MM.1S (cell line): ENCODE measurements around the gene CHERP.

Source experiments
- DNase-seq: peaks from one replicate; pipeline ENCODE4 v3.0.0-alpha.2; 2015
- H2AFZ ChIP-seq: fragments of 300-600 bp; sonication (generic); 2 replicates; pipeline ENCODE4 v1.6.0; 2016; ENCODE audit warnings: antibody characterized with exemption, low read length
- H3F3A ChIP-seq: fragments of 300-600 bp; sonication (generic); 2 replicates; pipeline ENCODE4 v1.6.1; 2016; ENCODE audit warnings: mild to moderate bottlenecking, antibody characterized with exemption, low read length, moderate library complexity, mixed read lengths; ENCODE audit not compliant: insufficient read depth
- H3K27ac ChIP-seq: fragments of 300-600 bp; sonication (generic); 2 replicates; pipeline ENCODE4 v1.5.1; 2016; ENCODE audit warnings: mild to moderate bottlenecking, low read length
- H3K27me3 ChIP-seq: fragments of 300-600 bp; sonication (generic); replicated peaks from 2 replicates; pipeline ENCODE4 v1.6.0; 2016; ENCODE audit warnings: low read length; ENCODE audit not compliant: insufficient read depth
- H3K36me3 ChIP-seq: fragments of 300-600 bp; sonication (generic); replicated peaks from 2 replicates; pipeline ENCODE4 v1.6.1; 2016; ENCODE audit warnings: mild to moderate bottlenecking, low read length, mixed read lengths; ENCODE audit not compliant: insufficient read depth
- H3K4me1 ChIP-seq: fragments of 300-600 bp; sonication (generic); 2 replicates; pipeline ENCODE4 v1.6.1; 2016; ENCODE audit warnings: low read length, mixed read lengths
- H3K4me2 ChIP-seq: fragments of 300-600 bp; sonication (generic); 2 replicates; pipeline ENCODE4 v1.6.0; 2016; ENCODE audit warnings: low read depth, low read length
- H3K4me3 ChIP-seq: fragments of 300-600 bp; sonication (generic); 2 replicates; pipeline ENCODE4 v1.5.1; 2016; ENCODE audit warnings: low read length, mixed read lengths
- H3K79me2 ChIP-seq: fragments of 300-600 bp; sonication (generic); 2 replicates; pipeline ENCODE4 v1.6.1; 2016; ENCODE audit warnings: mixed run types, low read length, mixed read lengths
- H3K9ac ChIP-seq: fragments of 300-600 bp; sonication (generic); 2 replicates; pipeline ENCODE4 v1.6.1; 2016; ENCODE audit warnings: low read length, mixed read lengths
- H3K9me2 ChIP-seq: fragments of 300-600 bp; sonication (generic); replicated peaks from 2 replicates; pipeline ENCODE4 v1.6.1; 2016; ENCODE audit warnings: mild to moderate bottlenecking, low read length, mixed read lengths; ENCODE audit not compliant: insufficient read depth
- H3K9me3 ChIP-seq: fragments of 300-600 bp; sonication (generic); replicated peaks from 2 replicates; pipeline ENCODE4 v1.6.1; 2016; ENCODE audit warnings: mild to moderate bottlenecking, low read length, mixed read lengths; ENCODE audit not compliant: insufficient read depth
- H4K20me1 ChIP-seq: fragments of 300-600 bp; sonication (generic); 2 replicates; pipeline ENCODE4 v1.6.1; 2016; ENCODE audit warnings: mild to moderate bottlenecking, low read length, moderate library complexity, mixed read lengths; ENCODE audit not compliant: insufficient read depth
- CTCF ChIP-seq: fragments of 300-600 bp; sonication (generic); IDR thresholded peaks from 2 replicates; pipeline ENCODE4 v1.5.1; 2016; ENCODE audit warnings: antibody characterized with exemption, low read length, mixed read lengths
- EZH2 ChIP-seq: fragments of 300-600 bp; sonication (generic); optimal IDR thresholded peaks from 2 replicates; pipeline ENCODE3; 2017; ENCODE audit warnings: low read depth, mild to moderate bottlenecking, antibody characterized with exemption, low read length, mixed read lengths
- EZH2phosphoT487 ChIP-seq: fragments of 300-600 bp; sonication (generic); IDR thresholded peaks from 2 replicates; pipeline ENCODE4 v1.6.1; 2018; ENCODE audit warnings: antibody characterized with exemption, low read length

CHERP gene

GRCh38 chr19:16520986-16521624, 21.1 kb downstream of the CHERP start:
- TF ChIP-seq EZH2 = no peak
- no peak for TF ChIP-seq EZH2phosphoT487
- no peak for TF ChIP-seq CTCF
- H3K9me2 ChIP-seq = no peaks in the 10 kb centered on the region
- no peaks in the 10 kb centered on the region for H3K9me3 ChIP-seq
- DNase-seq = no peak
- no peak overlapping the region for H2AFZ ChIP-seq
- peaks cover 20% of the 10 kb centered on the region for H3K36me3 ChIP-seq
- no peak overlapping the region for H3K4me3 ChIP-seq
- H3K27me3 ChIP-seq = no peaks in the 10 kb centered on the region
- H3K4me2 ChIP-seq = no peak overlapping the region
- no peaks in the 10 kb centered on the region for H3F3A ChIP-seq
- H4K20me1 ChIP-seq = no peaks in the 10 kb centered on the region
- H3K79me2 ChIP-seq = peaks cover 11% of the 10 kb centered on the region; the same call in 1 of the 2 replicates
- H3K9ac ChIP-seq = no peak overlapping the region
- no peaks in the 10 kb centered on the region for H3K4me1 ChIP-seq
- no peak overlapping the region for H3K27ac ChIP-seq

GRCh38 chr19:16520074-16520973, 21.9 kb downstream of the CHERP start:
- H3K79me2 ChIP-seq = peaks cover 7% of the 10 kb centered on the region; the same call in 1 of the 2 replicates
- H3K4me1 ChIP-seq = no peaks in the 10 kb centered on the region
- no peak overlapping the region for H3K4me3 ChIP-seq
- H3K36me3 ChIP-seq = peaks cover 20% of the 10 kb centered on the region
- H4K20me1 ChIP-seq = no peaks in the 10 kb centered on the region
- H2AFZ ChIP-seq = no peak overlapping the region
- no peaks in the 10 kb centered on the region for H3K9me3 ChIP-seq
- no peaks in the 10 kb centered on the region for H3K27me3 ChIP-seq
- DNase-seq = no peak
- no peaks in the 10 kb centered on the region for H3F3A ChIP-seq
- H3K4me2 ChIP-seq = no peak overlapping the region
- H3K9me2 ChIP-seq = no peaks in the 10 kb centered on the region
- H3K9ac ChIP-seq = no peak overlapping the region
- H3K27ac ChIP-seq = no peak overlapping the region
- TF ChIP-seq EZH2 = no peak
- TF ChIP-seq CTCF = no peak
- no peak for TF ChIP-seq EZH2phosphoT487

- Histone ChIP-seq H3K4me3 (no peak overlapping the region), H3K27ac (no peak overlapping the region), H4K20me1 (no peaks in the 10 kb centered on the region), H2AFZ (no peak overlapping the region), H3K9ac (no peak overlapping the region), H3K79me2 (peaks cover 7% of the 10 kb centered on the region; the same call in 1 of the 2 replicates), H3F3A (no peaks in the 10 kb centered on the region), H3K9me2 (no peaks in the 10 kb centered on the region), H3K27me3 (no peaks in the 10 kb centered on the region), H3K9me3 (no peaks in the 10 kb centered on the region), H3K36me3 (peaks cover 20% of the 10 kb centered on the region), H3K4me2 (no peak overlapping the region), H3K4me1 (no peaks in the 10 kb centered on the region)
- DNase-seq = no peak
- TF ChIP-seq EZH2phosphoT487 (no peak), EZH2 (no peak), CTCF (no peak)
Observed at GRCh38 chr19:16519230-16519687, 23.0 kb downstream of the CHERP start.
